22Rv1 (cell line): ENCODE results near the gene SURF2.

Experiments used
- H3K27ac ChIP-seq: fragments of 450-650 bp; 2 replicates; pipeline ENCODE4 v1.5.1; 2017
- CTCF ChIP-seq: fragments of 450-650 bp; IDR thresholded peaks from 2 replicates; pipeline ENCODE4 v1.5.1; 2017; ENCODE audit warnings: mild to moderate bottlenecking
- ZFX ChIP-seq: fragments of 450-650 bp; IDR thresholded peaks from 2 replicates; pipeline ENCODE4 v1.6.1; 2017; ENCODE audit warnings: antibody characterized with exemption, borderline replicate concordance

Gene SURF2

GRCh38 chr9:133357656-133358055, 1.3 kb downstream of the SURF2 start:
- TF ChIP-seq ZFX (no peak), CTCF (no peak)
- H3K27ac ChIP-seq = peak overlapping the region; percentile 71

- H3K27ac ChIP-seq = no peak overlapping the region
- TF ChIP-seq CTCF = 0 out of 2 replicates have a peak, but pooled peaks have one; percentile 18
- no peak for TF ChIP-seq ZFX
Observed at GRCh38 chr9:133359399-133360175, 3.2 kb downstream of the SURF2 start.

GRCh38 chr9:133360400-133361393, 4.3 kb downstream of the SURF2 start:
- TF ChIP-seq CTCF (no peak), ZFX (no peak)
- 0 out of 2 replicates have a peak overlapping the region, but pooled peaks have one; percentile 18 for H3K27ac ChIP-seq

- H3K27ac ChIP-seq = 0 out of 2 replicates have a peak overlapping the region, but pooled peaks have one; percentile 18
- no peak for TF ChIP-seq ZFX
Observed at GRCh38 chr9:133361507-133362092, 5.2 kb downstream of the SURF2 start.

GRCh38 chr9:133362359-133363044, 6.2 kb downstream of the SURF2 start:
- TF ChIP-seq CTCF = no peak
- no peak for TF ChIP-seq ZFX
- peak overlapping the region; percentile 35; the same call in 1 of the 2 replicates for H3K27ac ChIP-seq

- no peak overlapping the region for H3K27ac ChIP-seq
- no peak for TF ChIP-seq CTCF
- no peak for TF ChIP-seq ZFX
Observed at GRCh38 chr9:133366435-133366834, 10.1 kb downstream of the SURF2 start.

GRCh38 chr9:133367221-133367620, 10.9 kb downstream of the SURF2 start:
- H3K27ac ChIP-seq = no peak overlapping the region
- TF ChIP-seq CTCF (no peak), ZFX (no peak)
